HEK293 (cell line): ENCODE measurements around the gene KCNE3.

Source experiments
- CTCF ChIA-PET: fragments of 350-600 bp; formaldehyde crosslinking; extraction: SDS; loops from one replicate; lab custom pipeline; 2021; ENCODE audit warnings: antibody characterized with exemption; lab: Yijun Ruan, JAX
- POLR2A ChIA-PET: fragments of 300-600 bp; formaldehyde crosslinking; extraction: SDS; loops from one replicate; lab custom pipeline; 2020; ENCODE audit warnings: antibody characterized with exemption, inconsistent platforms; lab: Yijun Ruan, JAX
- H3K27ac ChIP-seq: fragments of 200-500 bp; sonication (Bioruptor generic); 2 replicates; pipeline ENCODE4 v1.5.1; 2014; ENCODE audit warnings: low read depth, low read length, control low read depth, inconsistent platforms; ENCODE audit errors: extremely low read depth
- H3K36me3 ChIP-seq, 2 experiments: fragments of 200-500 bp in 1 of 2; sonication (Bioruptor generic) in 1 of 2; 1 replicate in 1 of 2; 2 replicates in 1 of 2; pipeline ENCODE4 v1.5.1; 2014 to 2017; ENCODE audit warnings: inconsistent platforms in 2 of 2, low read length in 2 of 2; ENCODE audit not compliant: control insufficient read depth in 2 of 2, insufficient read depth in 1 of 2
- H3K4me1 ChIP-seq: fragments of 200-500 bp; sonication (Bioruptor generic); 2 replicates; pipeline ENCODE4 v1.5.1; 2014; ENCODE audit warnings: mild to moderate bottlenecking, low read length, inconsistent platforms; ENCODE audit not compliant: control insufficient read depth, insufficient read depth
- H3K4me3 ChIP-seq: 2 replicates; pipeline ENCODE4 v1.5.1; 2011; ENCODE audit warnings: low read depth, mild to moderate bottlenecking, control low read depth, low read length, moderate library complexity
- H3K9me3 ChIP-seq: fragments of 200-500 bp; sonication (Bioruptor generic); 2 replicates; pipeline ENCODE4 v1.5.1; 2014; ENCODE audit warnings: low read depth, low read length, inconsistent platforms; ENCODE audit not compliant: control insufficient read depth, insufficient read depth
- ATF2 ChIP-seq: fragments of 450-650 bp; formaldehyde crosslinking; IDR thresholded peaks from 2 replicates; pipeline ENCODE4 v1.5.1; 2016; ENCODE audit warnings: missing biosample characterization, missing genetic modification characterization, low read depth
- FEZF1 ChIP-seq: fragments of 450-650 bp; formaldehyde crosslinking; IDR thresholded peaks from 2 replicates; pipeline ENCODE4 v1.5.1; 2016; ENCODE audit warnings: missing biosample characterization, missing genetic modification characterization
- GLI2 ChIP-seq: fragments of 450-650 bp; formaldehyde crosslinking; IDR thresholded peaks from 2 replicates; pipeline ENCODE4; 2017; ENCODE audit warnings: missing biosample characterization, missing genetic modification characterization, low read depth, borderline replicate concordance
- KLF8 ChIP-seq: fragments of 450-650 bp; formaldehyde crosslinking; IDR thresholded peaks from 2 replicates; pipeline ENCODE4 v1.5.1; 2016; ENCODE audit warnings: missing biosample characterization, missing genetic modification characterization
- MYNN ChIP-seq: fragments of 450-650 bp; formaldehyde crosslinking; IDR thresholded peaks from 2 replicates; pipeline ENCODE4 v1.5.1; 2016; ENCODE audit warnings: missing biosample characterization, missing genetic modification characterization, borderline replicate concordance
- ZBTB44 ChIP-seq: fragments of 450-650 bp; IDR thresholded peaks from 2 replicates; pipeline ENCODE4 v1.5.1; 2018; ENCODE audit warnings: missing biosample characterization, mild to moderate bottlenecking, missing genetic modification characterization
- ZNF521 ChIP-seq: fragments of 450-650 bp; formaldehyde crosslinking; IDR thresholded peaks from 2 replicates; pipeline ENCODE4 v1.5.1; 2017; ENCODE audit warnings: missing biosample characterization, mild to moderate bottlenecking, missing genetic modification characterization
- ZNF544 ChIP-seq: fragments of 450-650 bp; formaldehyde crosslinking; IDR thresholded peaks from 2 replicates; pipeline ENCODE4 v1.5.0; 2017; ENCODE audit warnings: missing biosample characterization, missing genetic modification characterization

KCNE3 gene

GRCh38 chr11:74412321-74412720 lies 55.0 kb downstream of the KCNE3 start (continued):
- no peak for TF ChIP-seq KLF8
- TF ChIP-seq MYNN: no peak

GRCh38 chr11:74409633-74410032 lies 57.7 kb downstream of the KCNE3 start:
- no peak overlapping the region for H3K27ac ChIP-seq
- H3K9me3 ChIP-seq: no peaks in the 10 kb centered on the region
- TF ChIP-seq FEZF1 (tag by site-specific recombination): no peak
- no peak for TF ChIP-seq ATF2
- no peak for TF ChIP-seq ZNF521
- TF ChIP-seq ZNF544 (tag by site-specific recombination): no peak
- TF ChIP-seq GLI2 (tag by site-specific recombination): no peak
- no peak for TF ChIP-seq ZBTB44
- ChIA-PET CTCF (interaction anchor here (0.6 kb wide), 1 partner anchor 18 kb away, joined by 3 read pairs; no protein-coding TSS in a partner anchor), POLR2A (no interaction called here)
- H3K4me1 ChIP-seq: no peaks in the 10 kb centered on the region
- no peak overlapping the region for H3K4me3 ChIP-seq
- no peaks in the 10 kb centered on the region for H3K36me3 ChIP-seq
